NCI-H2171 (cell line): Measurements from ENCODE around the gene PIEZO2.
A peak's percentile ranks its signal among the peaks of the same experiment; 100 is the strongest.

Experiments used
- DNase-seq: peaks from one replicate; lab custom pipeline; 2025; lab: John Stamatoyannopoulos, UW

PIEZO2 gene

DNA sequence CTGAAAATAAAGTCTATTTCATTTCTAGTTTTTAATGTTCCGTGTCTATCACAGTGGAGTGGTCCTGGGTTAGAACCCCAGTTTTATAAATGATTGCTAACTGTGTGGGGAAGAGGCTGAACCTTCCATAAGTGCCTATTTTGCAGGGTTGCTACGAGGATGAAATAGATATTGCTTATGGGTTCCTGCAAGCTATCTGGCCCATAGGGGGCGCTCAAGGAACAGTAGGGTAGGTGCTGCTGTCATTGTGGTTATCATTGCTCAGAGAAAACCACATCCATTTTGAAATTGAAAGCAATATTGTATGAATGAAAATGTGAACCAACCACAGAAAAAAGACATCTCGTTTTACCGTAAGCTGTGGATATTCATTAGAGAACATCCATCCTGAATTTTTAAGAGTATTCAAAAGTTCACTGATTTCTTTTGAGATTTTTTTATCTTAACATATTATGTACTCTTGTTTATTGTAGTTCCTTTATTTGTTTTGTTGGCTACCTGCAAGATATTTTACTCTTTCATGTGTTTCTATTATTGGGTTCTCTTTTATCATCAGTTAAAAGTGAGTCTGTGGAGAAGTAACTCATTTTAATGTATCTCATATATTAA, 362.0 kb downstream of the PIEZO2 start:
- DNase-seq = peak; percentile 66

DNA sequence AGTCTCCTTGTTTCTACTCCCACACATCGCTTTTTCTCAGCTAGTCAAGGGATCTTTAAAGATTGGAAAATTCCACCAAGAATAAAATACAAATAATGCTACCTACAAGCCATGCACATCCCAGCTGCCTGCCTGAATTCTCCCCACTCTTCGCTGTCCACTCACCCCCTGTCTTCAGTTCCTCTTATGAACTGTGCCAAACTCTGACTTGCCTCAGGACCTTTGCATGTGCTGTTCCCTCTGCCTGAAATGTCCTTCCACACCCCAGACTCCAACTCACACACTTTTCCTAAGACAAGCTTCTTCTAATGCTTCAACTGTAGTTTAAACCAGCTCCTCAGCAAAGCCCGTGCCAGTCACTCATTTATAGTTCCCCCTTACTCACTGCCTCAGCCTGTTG, 363.6 kb downstream of the PIEZO2 start:
- no peak for DNase-seq

GRCh38 chr18:10784596-10785202, 364.7 kb downstream of the PIEZO2 start:
- no peak for DNase-seq

GRCh38 chr18:10783941-10784340, 365.4 kb downstream of the PIEZO2 start:
- no peak for DNase-seq

GRCh38 chr18:10776493-10776892, 372.9 kb downstream of the PIEZO2 start:
- no peak for DNase-seq

GRCh38 chr18:10775026-10775425, 374.3 kb downstream of the PIEZO2 start:
- no peak for DNase-seq

DNA sequence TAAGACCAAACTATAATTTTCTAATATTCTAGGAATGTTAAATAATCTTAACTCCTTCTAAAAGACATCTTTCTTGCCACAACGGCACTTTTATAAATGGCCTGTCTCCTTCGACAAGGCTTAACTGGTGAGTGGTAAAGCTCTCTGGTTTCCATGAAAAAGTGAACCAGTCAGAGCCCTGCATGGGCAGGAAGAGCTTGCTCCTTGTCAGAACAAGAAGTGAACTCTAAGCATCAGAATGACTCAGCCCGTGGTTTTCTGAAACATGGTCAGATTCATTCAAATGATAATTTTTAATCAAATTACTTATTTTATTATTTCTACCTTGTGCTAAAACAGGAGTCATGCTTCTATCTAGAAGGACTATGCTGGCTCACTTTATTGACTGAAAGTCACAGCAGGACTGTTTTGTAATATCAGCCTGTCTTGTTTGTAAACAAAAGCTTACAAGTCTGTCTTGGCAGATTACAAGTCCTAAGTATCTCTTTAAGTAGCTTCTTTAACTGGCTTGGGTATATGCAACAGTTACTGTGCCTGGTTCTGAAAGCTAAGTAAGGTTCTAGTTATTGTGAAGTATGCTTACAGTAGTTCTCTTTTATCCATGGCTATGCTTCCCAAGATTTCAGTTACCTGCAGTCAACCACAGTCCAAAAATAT, 378.2 kb downstream of the PIEZO2 start:
- DNase-seq = no peak

DNA sequence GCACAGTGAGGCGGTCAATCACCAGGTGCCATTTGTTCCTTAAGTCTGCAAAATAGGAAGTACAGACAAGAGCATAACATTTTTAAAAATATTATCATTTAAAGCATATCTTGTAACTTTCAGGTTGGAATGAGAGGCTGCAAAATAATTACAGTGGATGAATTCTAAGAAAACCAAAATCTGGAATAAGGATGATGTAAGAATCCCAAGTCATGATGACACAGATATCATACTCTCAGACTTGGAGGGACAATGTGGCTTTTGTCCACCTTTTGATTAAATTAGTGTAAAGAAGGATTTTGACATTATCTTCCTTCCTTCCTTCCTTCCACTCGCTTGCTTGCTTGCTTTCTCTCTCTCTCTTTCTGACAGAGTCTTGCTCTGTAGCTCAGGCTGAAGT, 379.1 kb downstream of the PIEZO2 start:
- DNase-seq = no peak

DNA sequence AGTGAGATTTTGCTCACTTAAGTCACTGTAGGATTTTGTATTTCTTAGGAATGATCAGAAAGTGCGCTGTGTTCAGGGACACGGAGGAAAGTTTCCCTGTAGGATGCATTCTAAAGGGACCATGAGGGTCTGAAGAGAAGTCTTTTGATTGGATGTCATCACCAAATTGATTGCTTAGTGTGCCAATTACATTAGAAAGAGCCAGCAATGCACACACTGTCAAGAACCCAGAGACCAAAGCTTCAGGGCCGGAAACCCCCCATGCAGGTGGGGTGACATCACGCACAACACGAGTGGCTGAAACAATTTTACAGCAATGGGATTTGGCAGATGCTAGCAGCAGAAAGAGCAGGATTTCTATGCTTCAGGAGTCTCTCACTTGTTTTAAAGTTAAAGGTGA, 381.1 kb downstream of the PIEZO2 start:
- DNase-seq = no peak

DNA sequence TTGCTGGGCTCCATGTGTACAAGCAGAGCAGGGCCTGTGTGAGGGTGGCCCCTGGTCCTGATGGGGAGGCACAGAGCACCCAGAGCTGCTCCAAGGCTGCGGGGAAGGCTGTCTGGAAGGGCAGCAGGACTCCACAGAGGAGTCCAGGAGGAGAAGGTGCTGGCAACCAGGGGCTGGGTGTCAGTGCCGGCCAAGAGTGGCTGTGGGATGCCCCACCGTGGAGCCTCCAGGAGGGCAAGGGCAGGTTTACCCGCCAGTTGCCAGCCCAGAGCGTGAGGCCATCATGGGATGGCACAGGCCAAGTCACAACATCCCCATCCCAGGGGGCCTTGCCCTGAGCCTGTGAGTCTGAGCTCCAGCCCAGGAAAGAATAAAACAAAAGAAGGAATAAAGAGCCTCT, 381.7 kb downstream of the PIEZO2 start:
- no peak for DNase-seq

DNA sequence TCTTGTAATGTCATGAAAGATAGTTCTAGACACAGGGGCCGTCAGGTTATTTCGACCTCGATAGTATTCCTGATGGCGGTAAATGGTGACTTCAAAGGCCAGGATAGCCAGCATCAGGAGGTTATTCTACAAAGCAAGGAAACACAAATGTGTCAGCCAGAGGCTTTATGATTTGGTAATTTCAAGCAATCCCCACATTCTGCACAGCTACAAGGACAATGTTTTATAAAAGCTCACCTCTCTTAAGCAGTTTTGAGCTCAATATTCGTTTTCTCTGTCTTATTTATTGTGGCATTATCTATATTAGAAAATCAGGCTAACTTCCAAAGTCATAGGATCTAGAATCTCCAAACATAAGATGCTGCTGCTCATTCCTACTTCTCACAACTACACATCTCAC, 388.4 kb downstream of the PIEZO2 start:
- no peak for DNase-seq

DNA sequence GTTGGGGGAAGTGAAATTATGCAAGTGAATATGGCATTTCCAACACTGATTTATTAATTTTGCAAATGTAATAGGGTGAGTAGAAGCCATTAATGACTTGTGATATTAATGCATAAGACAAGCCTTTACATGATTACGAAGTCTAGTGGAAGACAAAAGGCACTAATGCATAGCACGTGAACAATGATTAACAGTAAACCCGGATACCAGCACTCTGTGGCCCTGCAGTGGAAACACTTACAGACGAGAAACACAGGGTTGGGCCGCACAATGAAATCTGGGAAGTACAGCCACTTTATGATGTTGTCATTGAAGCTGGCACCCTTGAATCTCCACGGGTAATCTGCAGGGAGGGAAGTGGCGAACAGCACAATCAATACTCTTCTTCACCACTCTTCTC, 390.1 kb downstream of the PIEZO2 start:
- DNase-seq = no peak

DNA sequence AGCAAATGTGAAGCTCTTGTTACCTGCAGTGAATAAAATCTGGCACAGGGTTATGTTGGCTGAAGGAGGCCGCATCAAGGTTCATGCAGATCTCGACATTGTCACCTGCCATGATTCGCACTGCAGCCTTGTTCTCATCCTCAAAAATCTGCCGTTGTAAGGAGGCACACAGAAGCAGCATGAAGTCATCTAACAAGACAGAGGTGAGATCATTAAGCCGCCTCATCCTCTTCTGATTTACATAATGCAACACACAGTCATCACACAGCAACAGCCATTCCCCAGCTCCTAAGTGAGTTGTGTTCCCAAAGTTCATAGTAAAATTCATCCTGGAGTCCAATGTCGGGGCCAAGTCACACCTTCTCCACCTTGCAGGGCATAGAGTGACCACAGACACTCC, 391.4 kb downstream of the PIEZO2 start:
- DNase-seq = no peak

DNA sequence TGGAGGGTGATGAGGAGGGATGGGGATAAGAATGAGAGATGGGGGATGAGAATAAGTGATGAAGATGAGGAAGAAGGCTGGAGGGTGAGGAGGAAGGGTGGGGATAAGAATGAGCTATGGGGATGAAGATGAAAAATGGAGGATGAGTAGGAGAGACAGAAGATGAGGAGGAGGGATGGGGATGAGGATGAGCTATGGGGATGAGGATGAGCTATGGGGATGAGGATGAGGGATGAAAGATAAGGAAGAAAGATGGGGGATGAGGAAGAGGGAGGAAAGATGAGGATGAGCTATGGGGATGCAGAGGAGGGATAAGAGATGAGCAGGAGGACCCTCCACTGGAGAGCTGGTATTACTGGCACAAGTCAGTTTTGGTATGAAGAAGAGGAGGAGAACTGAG, 392.0 kb downstream of the PIEZO2 start:
- no peak for DNase-seq

DNA sequence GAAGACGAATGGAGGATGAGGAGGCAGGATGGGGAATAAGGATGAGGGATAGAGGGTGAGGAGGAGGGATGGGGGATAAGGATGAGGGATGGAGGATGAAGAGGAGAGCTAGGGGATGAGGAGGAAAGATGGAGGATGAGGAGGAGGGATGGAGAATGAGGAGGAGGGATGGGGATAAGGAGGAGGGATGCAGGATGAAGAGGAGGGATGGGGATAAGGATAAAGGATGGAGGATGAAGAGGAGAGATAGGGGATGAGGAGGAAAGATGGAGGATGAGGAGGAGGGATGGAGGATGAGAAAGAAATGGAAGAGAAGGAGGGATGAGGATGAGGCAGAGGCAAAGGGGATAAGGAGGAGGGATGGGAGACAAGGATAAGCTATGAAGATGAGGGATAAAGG, 393.5 kb downstream of the PIEZO2 start:
- no peak for DNase-seq

- no peak for DNase-seq
These were observed 395.2 kb downstream of the PIEZO2 start for GRCh38 chr18:10754128-10754527.

- no peak for DNase-seq
These were observed 397.0 kb downstream of the PIEZO2 start for GRCh38 chr18:10752382-10752781.

GRCh38 chr18:10751653-10752052, 397.7 kb downstream of the PIEZO2 start:
- no peak for DNase-seq

- no peak for DNase-seq
These were observed 399.0 kb downstream of the PIEZO2 start for GRCh38 chr18:10750191-10751035.

GRCh38 chr18:10748641-10749040, 400.7 kb downstream of the PIEZO2 start:
- DNase-seq = no peak

DNA sequence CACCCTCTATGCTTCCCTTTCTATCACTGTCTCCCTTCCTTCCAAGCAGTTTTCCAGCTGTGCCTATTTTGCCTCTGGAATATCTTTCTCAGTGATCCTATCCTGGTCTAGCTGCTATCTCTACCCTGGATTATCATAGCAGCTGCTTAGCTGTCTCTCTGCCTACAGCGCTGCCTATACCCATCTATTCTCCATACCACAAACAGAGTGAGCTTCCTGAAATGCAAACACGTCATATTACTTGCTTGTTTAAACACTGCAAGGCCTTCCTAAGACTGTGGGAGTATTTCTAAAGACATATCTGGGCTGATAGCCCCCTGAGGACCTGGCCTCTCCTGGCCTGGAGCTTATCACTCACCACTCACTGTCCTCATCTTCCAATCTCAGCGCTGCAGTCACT, 403.4 kb downstream of the PIEZO2 start:
- no peak for DNase-seq

GRCh38 chr18:10745219-10745618, 404.1 kb downstream of the PIEZO2 start:
- no peak for DNase-seq

- DNase-seq = no peak
These were observed 405.6 kb downstream of the PIEZO2 start for GRCh38 chr18:10743766-10744165.
